ENCODE data around the gene ATXN1L.
A peak's percentile ranks its signal among the peaks of the same experiment; 100 is the strongest.

ATXN1L gene

GRCh38 chr16:71880176-71880575, 34.4 kb downstream of the ATXN1L start:
- TF ChIP-seq CTCF (IDR thresholded peaks at IDR 0.05; ENCODE audit: extremely low read depth, insufficient read depth, missing control alignments) = no peak
- in situ Hi-C loops (cut with MboI; ENCODE audit: low pct_unique_long_range_greater_than_20kb, low sequenced_read_pairs, unreplicated experiment) = no loop called here
- no peak for DNase-seq (ENCODE audit: low spot score)

GRCh38 chr16:71882505-71883167, 36.9 kb downstream of the ATXN1L start:
- peak; percentile 87 for DNase-seq (ENCODE audit: low spot score)
- in situ Hi-C loops (cut with MboI; ENCODE audit: low pct_unique_long_range_greater_than_20kb, low sequenced_read_pairs, unreplicated experiment) = no loop called here

DNA sequence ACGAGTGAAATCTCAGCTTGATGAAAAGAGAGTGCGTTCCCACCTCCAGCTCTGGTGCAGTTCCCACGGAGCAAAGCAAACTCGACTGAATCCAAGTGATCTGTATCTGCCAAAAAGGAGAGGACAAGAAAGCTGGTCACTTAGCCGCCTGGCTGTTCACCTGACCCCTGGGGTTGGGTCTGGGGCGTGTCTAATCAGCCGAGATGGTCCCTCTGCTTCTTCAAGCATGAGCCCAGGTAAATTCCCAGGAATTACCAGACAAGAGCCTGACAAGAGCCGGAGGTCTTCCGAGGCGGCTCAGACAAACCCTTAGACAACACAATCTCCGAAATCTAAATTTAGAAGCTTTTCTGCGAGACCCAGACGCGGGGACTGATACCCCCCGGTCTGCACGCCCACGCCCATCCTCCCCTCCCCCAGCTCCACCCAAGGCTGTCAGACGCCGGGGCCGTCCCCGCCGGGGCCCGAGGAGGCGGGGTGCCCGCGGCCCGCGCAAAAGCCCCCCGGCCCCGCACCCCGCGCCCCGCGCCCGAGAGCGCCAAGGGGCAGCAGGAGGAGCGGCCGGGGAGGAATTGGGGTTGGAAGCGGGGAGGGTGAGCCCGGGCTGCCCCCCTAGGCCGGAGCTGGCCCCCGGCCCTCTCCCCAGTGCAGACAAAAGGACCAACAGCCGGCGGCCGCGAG, 37.5 kb downstream of the ATXN1L start:
- peak; percentile 70 for DNase-seq (ENCODE audit: low spot score)
- in situ Hi-C loops (cut with MboI; ENCODE audit: low pct_unique_long_range_greater_than_20kb, low sequenced_read_pairs, unreplicated experiment) = no loop called here
- TF ChIP-seq CTCF (IDR thresholded peaks at IDR 0.05; ENCODE audit: extremely low read depth, insufficient read depth, missing control alignments) = peak; percentile 48

More at GRCh38 chr16:71882505-71883167, 36.9 kb downstream of the ATXN1L start:
- peak; percentile 67 for TF ChIP-seq CTCF (IDR thresholded peaks at IDR 0.05; ENCODE audit: extremely low read depth, insufficient read depth, missing control alignments)

- peak; percentile 24 for TF ChIP-seq CTCF (IDR thresholded peaks at IDR 0.05; ENCODE audit: extremely low read depth, insufficient read depth, missing control alignments)
- DNase-seq (ENCODE audit: low spot score) = peak; percentile 91
- in situ Hi-C loops (cut with MboI; ENCODE audit: low pct_unique_long_range_greater_than_20kb, low sequenced_read_pairs, unreplicated experiment) = no loop called here
Measured at GRCh38 chr16:71883849-71884638, 38.3 kb downstream of the ATXN1L start, which contains the start of gene ZNF821. Gene ZNF821, minus strand, starts transcription at chr16:71884182. Its CDS starts 4,236 bp downstream, at chr16:71879946.

- no peak for TF ChIP-seq CTCF (IDR thresholded peaks at IDR 0.05; ENCODE audit: extremely low read depth, insufficient read depth, missing control alignments)
- DNase-seq (ENCODE audit: low spot score) = peak; percentile 37
- in situ Hi-C loops (cut with MboI; ENCODE audit: low pct_unique_long_range_greater_than_20kb, low sequenced_read_pairs, unreplicated experiment) = no loop called here
Measured at GRCh38 chr16:71885261-71885650, 39.5 kb downstream of the ATXN1L start.

GRCh38 chr16:71889147-71889546, 43.4 kb downstream of the ATXN1L start:
- in situ Hi-C loops (cut with MboI; ENCODE audit: low pct_unique_long_range_greater_than_20kb, low sequenced_read_pairs, unreplicated experiment) = no loop called here
- TF ChIP-seq CTCF (IDR thresholded peaks at IDR 0.05; ENCODE audit: extremely low read depth, insufficient read depth, missing control alignments) = no peak
- no peak for DNase-seq (ENCODE audit: low spot score)
